ENCODE results near the gene KDM8.
A peak's percentile ranks its signal among the peaks of the same experiment; 100 is the strongest.
"Not testable (repeated sequence)": the region's sequence is repeated elsewhere in the genome, so short reads cannot be mapped to it uniquely, and the experiment has no call there.

Gene KDM8

GRCh38 chr16:27191352-27191924, 11.9 kb upstream of the KDM8 start:
- DNase-seq (ENCODE audit: low read depth): no peak

GRCh38 chr16:27193300-27193990, 9.9 kb upstream of the KDM8 start:
- DNase-seq (ENCODE audit: low read depth): no peak

GRCh38 chr16:27195076-27195741, 8.1 kb upstream of the KDM8 start:
- DNase-seq (ENCODE audit: low read depth): no peak

GRCh38 chr16:27195941-27196595, 7.3 kb upstream of the KDM8 start:
- no peak for DNase-seq (ENCODE audit: low read depth)

- DNase-seq (ENCODE audit: low read depth): no peak
These were observed 6.3 kb upstream of the KDM8 start for GRCh38 chr16:27197004-27197403.

GRCh38 chr16:27198451-27199234, 4.7 kb upstream of the KDM8 start:
- no peak for DNase-seq (ENCODE audit: low read depth)

- no peak for DNase-seq (ENCODE audit: low read depth)
These were observed 4.1 kb upstream of the KDM8 start for GRCh38 chr16:27199235-27199586.

- no peak for DNase-seq (ENCODE audit: low read depth)
These were observed 3.6 kb upstream of the KDM8 start for GRCh38 chr16:27199736-27200135.

GRCh38 chr16:27200914-27201313, 2.4 kb upstream of the KDM8 start:
- DNase-seq (ENCODE audit: low read depth): not testable (repeated sequence)

GRCh38 chr16:27202923-27203506, 311 bp upstream of the KDM8 start:
- peak; percentile 65 for DNase-seq (ENCODE audit: low read depth)

GRCh38 chr16:27204312-27204915, 1.1 kb downstream of the KDM8 start:
- no peak for DNase-seq (ENCODE audit: low read depth)

- DNase-seq (ENCODE audit: low read depth): no peak
These were observed 2.2 kb downstream of the KDM8 start for GRCh38 chr16:27205423-27206065.

- not testable (repeated sequence) for DNase-seq (ENCODE audit: low read depth)
These were observed 3.8 kb downstream of the KDM8 start for GRCh38 chr16:27207121-27207520.

- DNase-seq (ENCODE audit: low read depth): no peak
These were observed 4.9 kb downstream of the KDM8 start for GRCh38 chr16:27208081-27208680.

GRCh38 chr16:27208796-27209195, 5.5 kb downstream of the KDM8 start:
- no peak for DNase-seq (ENCODE audit: low read depth)

- no peak for DNase-seq (ENCODE audit: low read depth)
These were observed 6.3 kb downstream of the KDM8 start for GRCh38 chr16:27209591-27209990.

GRCh38 chr16:27210174-27210573, 6.8 kb downstream of the KDM8 start:
- DNase-seq (ENCODE audit: low read depth): no peak

- no peak for DNase-seq (ENCODE audit: low read depth)
These were observed 7.7 kb downstream of the KDM8 start for GRCh38 chr16:27211026-27211425.

GRCh38 chr16:27214084-27214961, 11.0 kb downstream of the KDM8 start:
- no peak for DNase-seq (ENCODE audit: low read depth)

Data from non-pigmented ciliary epithelial cell (primary cell).